Erythroblast (primary cell): ENCODE results near the gene CFAP45.

Source experiments
- GATA1 ChIP-seq: IDR thresholded peaks from 2 replicates; pipeline ENCODE4 v1.6.1; 2011; ENCODE audit warnings: low read depth, mild to moderate bottlenecking, control low read depth, low read length, moderate library complexity
- POLR2A ChIP-seq: IDR thresholded peaks from 2 replicates; pipeline ENCODE4 v1.6.1; 2011; ENCODE audit warnings: mild to moderate bottlenecking, low read length

- TF ChIP-seq POLR2A (no peak), GATA1 (no peak)
Measured at GRCh38 chr1:159825564-159825963, 74.4 kb downstream of the CFAP45 start.
